Measurements from ENCODE around the gene WDR54.

- TF ChIP-seq EP300 (IDR thresholded peaks at IDR 0.05) (no peak), CTCF (IDR thresholded peaks at IDR 0.05) (no peak), POLR2AphosphoS5 (IDR thresholded peaks at IDR 0.05) (no peak), POLR2A (IDR thresholded peaks at IDR 0.05) (no peak)
These were observed 7.1 kb upstream of the WDR54 start for GRCh38 chr2:74414441-74414840.
